Activated CD4-positive, alpha-beta memory T cell treated with anti-CD3 and anti-CD28 coated beads, Interleukin-2, amount 10 ng/mL, durations not matched to agents 7 days and 5 days (primary cell): ENCODE measurements around the gene CDCP1. TPM values are rescaled to one million over a fixed set of nuclear protein-coding genes. Genes with fewer than 3 reads are reported as not detected.

Experiments used
- CTCF ChIA-PET: fragments of 350-600 bp; sonication (Branson Sonifier 250); formaldehyde crosslinking; loops from one replicate; lab custom pipeline; 2021; ENCODE audit warnings: antibody characterized with exemption, inconsistent platforms; lab: Charles Lee
- POLR2A ChIA-PET: fragments of 350-600 bp; sonication (Branson Sonifier 250); formaldehyde crosslinking; loops from one replicate; lab custom pipeline; 2021; ENCODE audit warnings: antibody characterized with exemption; lab: Charles Lee
- DNase-seq: peaks from one replicate; pipeline ENCODE4 v3.0.0-alpha.2; 2020
- H3K27ac Mint-ChIP-seq: one replicate; pipeline ENCODE4 v1.8.0; 2021; ENCODE audit warnings: mild to moderate bottlenecking, mixed read lengths
- H3K27me3 Mint-ChIP-seq: one replicate; pipeline ENCODE4 v1.8.0; 2021; ENCODE audit warnings: mixed read lengths
- H3K36me3 Mint-ChIP-seq: one replicate; pipeline ENCODE4 v1.8.0; 2021; ENCODE audit warnings: low read depth, mixed read lengths
- H3K4me1 Mint-ChIP-seq: one replicate; pipeline ENCODE4 v1.8.0; 2021; ENCODE audit warnings: mixed read lengths
- H3K4me3 Mint-ChIP-seq: one replicate; pipeline ENCODE4 v1.8.0; 2021; ENCODE audit warnings: mild to moderate bottlenecking, mixed read lengths
- H3K9me3 Mint-ChIP-seq: one replicate; pipeline ENCODE4 v1.8.0; 2021; ENCODE audit warnings: mixed read lengths
- total RNA-seq, 2 experiments: library from RNA; stranded (reverse); gene quantifications; one replicate each; pipeline ENCODE4 v1.2.3, GENCODE V29; 2021

Gene CDCP1
- total RNA-seq, 2 experiments from 2014 or later: 1.9 to 2.2 TPM

- ChIA-PET CTCF (interaction anchor here (0.6 to 1.5 kb wide), 3 partner anchors 59 to 109 kb away, joined by 3 to 4 read pairs (median 3); no protein-coding TSS in a partner anchor), POLR2A (no interaction called here)
- Mint-ChIP-seq H3K36me3 (peaks cover 2% of the 10 kb centered on the region), H3K4me3 (no peak overlapping the region), H3K4me1 (peaks cover 15% of the 10 kb centered on the region), H3K9me3 (no peaks in the 10 kb centered on the region), H3K27ac (no peak overlapping the region), H3K27me3 (peaks cover 56% of the 10 kb centered on the region)
- DNase-seq: no peak
Measured at GRCh38 chr3:45097296-45097883, 48.8 kb downstream of the CDCP1 start.

- peaks cover 2% of the 10 kb centered on the region for H3K36me3 Mint-ChIP-seq
Measured at GRCh38 chr3:45095916-45096526, 50.2 kb downstream of the CDCP1 start.

GRCh38 chr3:45093176-45093575 is 53.0 kb downstream of the CDCP1 start:
- CTCF ChIA-PET: interaction anchor here (1.1 kb wide), 1 partner anchor 83 kb away, joined by 3 read pairs; no protein-coding TSS in a partner anchor

More at GRCh38 chr3:45095916-45096526, 50.2 kb downstream of the CDCP1 start:
- ChIA-PET POLR2A (no interaction called here), CTCF (interaction anchor here (1.3 to 1.5 kb wide), 2 partner anchors 28 to 57 kb away, joined by 3 read pairs; no protein-coding TSS in a partner anchor)
- DNase-seq: no peak
- Mint-ChIP-seq H3K4me3 (no peak overlapping the region), H3K27me3 (peaks cover 56% of the 10 kb centered on the region), H3K27ac (no peak overlapping the region), H3K4me1 (peaks cover 11% of the 10 kb centered on the region), H3K9me3 (no peaks in the 10 kb centered on the region)

GRCh38 chr3:45092132-45093031 is 53.8 kb downstream of the CDCP1 start:
- POLR2A ChIA-PET: no interaction called here
- CTCF ChIA-PET: interaction anchor here (1.1 kb wide), 1 partner anchor 84 kb away, joined by 3 read pairs; no protein-coding TSS in a partner anchor
- DNase-seq: no peak
- Mint-ChIP-seq H3K27ac (no peak overlapping the region), H3K9me3 (no peaks in the 10 kb centered on the region), H3K36me3 (peaks cover 4% of the 10 kb centered on the region), H3K4me1 (peaks cover 8% of the 10 kb centered on the region), H3K27me3 (peaks cover 36% of the 10 kb centered on the region), H3K4me3 (no peak overlapping the region)

More at GRCh38 chr3:45093176-45093575, 53.0 kb downstream of the CDCP1 start:
- POLR2A ChIA-PET: no interaction called here
- H3K4me3 Mint-ChIP-seq: no peak overlapping the region
- H3K4me1 Mint-ChIP-seq: peaks cover 8% of the 10 kb centered on the region
- H3K9me3 Mint-ChIP-seq: no peaks in the 10 kb centered on the region
- H3K27ac Mint-ChIP-seq: no peak overlapping the region
- no peak for DNase-seq
- H3K27me3 Mint-ChIP-seq: peaks cover 42% of the 10 kb centered on the region
- peaks cover 4% of the 10 kb centered on the region for H3K36me3 Mint-ChIP-seq

GRCh38 chr3:45090855-45091254 is 55.3 kb downstream of the CDCP1 start:
- POLR2A ChIA-PET: no interaction called here

GRCh38 chr3:45088543-45089358 is 57.4 kb downstream of the CDCP1 start:
- Mint-ChIP-seq H3K4me1 (no peaks in the 10 kb centered on the region), H3K9me3 (no peaks in the 10 kb centered on the region), H3K36me3 (peaks cover 4% of the 10 kb centered on the region), H3K27me3 (peaks cover 26% of the 10 kb centered on the region), H3K4me3 (no peak overlapping the region), H3K27ac (no peak overlapping the region)
- POLR2A ChIA-PET: no interaction called here
- DNase-seq: no peak
- CTCF ChIA-PET: no interaction called here

More at GRCh38 chr3:45090855-45091254, 55.3 kb downstream of the CDCP1 start:
- no peak overlapping the region for H3K27ac Mint-ChIP-seq
- peaks cover 4% of the 10 kb centered on the region for H3K36me3 Mint-ChIP-seq
- H3K4me3 Mint-ChIP-seq: no peak overlapping the region
- H3K27me3 Mint-ChIP-seq: peaks cover 35% of the 10 kb centered on the region
- peaks cover 8% of the 10 kb centered on the region for H3K4me1 Mint-ChIP-seq
- CTCF ChIA-PET: no interaction called here
- no peak for DNase-seq
- H3K9me3 Mint-ChIP-seq: no peaks in the 10 kb centered on the region

GRCh38 chr3:45087155-45087554 is 59.0 kb downstream of the CDCP1 start:
- no peak overlapping the region for H3K27ac Mint-ChIP-seq
- H3K27me3 Mint-ChIP-seq: peaks cover 17% of the 10 kb centered on the region
- H3K9me3 Mint-ChIP-seq: no peaks in the 10 kb centered on the region
- ChIA-PET CTCF (interaction anchor here (1.3 kb wide), 1 partner anchor 123 kb away, joined by 3 read pairs; no protein-coding TSS in a partner anchor), POLR2A (no interaction called here)
- no peak for DNase-seq
- no peak overlapping the region for H3K4me3 Mint-ChIP-seq
- no peaks in the 10 kb centered on the region for H3K4me1 Mint-ChIP-seq
- H3K36me3 Mint-ChIP-seq: peaks cover 4% of the 10 kb centered on the region

GRCh38 chr3:45084820-45085816 is 61.1 kb downstream of the CDCP1 start:
- ChIA-PET CTCF (no interaction called here), POLR2A (no interaction called here)
- Mint-ChIP-seq H3K4me3 (no peak overlapping the region), H3K4me1 (no peaks in the 10 kb centered on the region), H3K27ac (no peak overlapping the region), H3K9me3 (no peaks in the 10 kb centered on the region), H3K36me3 (peaks cover 4% of the 10 kb centered on the region), H3K27me3 (peaks cover 15% of the 10 kb centered on the region)
- no peak for DNase-seq

GRCh38 chr3:45084361-45084760 is 61.8 kb downstream of the CDCP1 start:
- ChIA-PET CTCF (no interaction called here), POLR2A (no interaction called here)
- no peak for DNase-seq
- no peak overlapping the region for H3K27ac Mint-ChIP-seq
- peaks cover 10% of the 10 kb centered on the region for H3K27me3 Mint-ChIP-seq
- no peak overlapping the region for H3K4me3 Mint-ChIP-seq
- H3K36me3 Mint-ChIP-seq: peaks cover 4% of the 10 kb centered on the region
- H3K4me1 Mint-ChIP-seq: no peaks in the 10 kb centered on the region
- no peaks in the 10 kb centered on the region for H3K9me3 Mint-ChIP-seq

GRCh38 chr3:45083023-45083422 is 63.2 kb downstream of the CDCP1 start:
- Mint-ChIP-seq H3K4me1 (no peaks in the 10 kb centered on the region), H3K36me3 (no peaks in the 10 kb centered on the region), H3K4me3 (no peak overlapping the region), H3K27me3 (peaks cover 8% of the 10 kb centered on the region), H3K27ac (no peak overlapping the region), H3K9me3 (no peaks in the 10 kb centered on the region)
- ChIA-PET CTCF (no interaction called here), POLR2A (no interaction called here)
- DNase-seq: no peak

GRCh38 chr3:45082142-45082538 is 64.0 kb downstream of the CDCP1 start:
- POLR2A ChIA-PET: no interaction called here
- Mint-ChIP-seq H3K27me3 (peaks cover 7% of the 10 kb centered on the region), H3K4me1 (no peaks in the 10 kb centered on the region), H3K27ac (no peak overlapping the region), H3K9me3 (no peaks in the 10 kb centered on the region), H3K4me3 (no peak overlapping the region), H3K36me3 (no peaks in the 10 kb centered on the region)
- CTCF ChIA-PET: interaction anchor here (1.7 kb wide), 1 partner anchor 41 kb away, joined by 4 read pairs; no protein-coding TSS in a partner anchor
- no peak for DNase-seq
